Fibroblast of the aortic adventitia (primary cell): ENCODE measurements around the gene FMNL3. TPM values are rescaled to one million over a fixed set of nuclear protein-coding genes. Genes with fewer than 3 reads are reported as not detected.

Experiments used
- DNase-seq: peaks from one replicate; pipeline ENCODE4 v3.0.0-alpha.2; 2010; ENCODE audit warnings: low read depth
- H3K4me3 ChIP-seq: 2 replicates; pipeline ENCODE4 v1.5.1; 2011; ENCODE audit warnings: low read depth, mild to moderate bottlenecking, control low read depth, low read length, moderate library complexity
- total RNA-seq: library from RNA; depleted of rRNA; stranded (reverse); fragments of >200 nt; gene quantifications from 2 replicates; pipeline ENCODE4 v1.2.3, GENCODE V29; 2012; ENCODE audit warnings: low replicate concordance
- TF ChIP-seq, protein P1 (sequence below): IDR thresholded peaks from 2 replicates; pipeline ENCODE4 v1.5.1; 2011; ENCODE audit warnings: mild to moderate bottlenecking, low read length, control low read depth, inconsistent platforms; ENCODE audit not compliant: insufficient read depth

Gene FMNL3
- total RNA-seq, 1 donor, result 20.8 TPM

DNA sequence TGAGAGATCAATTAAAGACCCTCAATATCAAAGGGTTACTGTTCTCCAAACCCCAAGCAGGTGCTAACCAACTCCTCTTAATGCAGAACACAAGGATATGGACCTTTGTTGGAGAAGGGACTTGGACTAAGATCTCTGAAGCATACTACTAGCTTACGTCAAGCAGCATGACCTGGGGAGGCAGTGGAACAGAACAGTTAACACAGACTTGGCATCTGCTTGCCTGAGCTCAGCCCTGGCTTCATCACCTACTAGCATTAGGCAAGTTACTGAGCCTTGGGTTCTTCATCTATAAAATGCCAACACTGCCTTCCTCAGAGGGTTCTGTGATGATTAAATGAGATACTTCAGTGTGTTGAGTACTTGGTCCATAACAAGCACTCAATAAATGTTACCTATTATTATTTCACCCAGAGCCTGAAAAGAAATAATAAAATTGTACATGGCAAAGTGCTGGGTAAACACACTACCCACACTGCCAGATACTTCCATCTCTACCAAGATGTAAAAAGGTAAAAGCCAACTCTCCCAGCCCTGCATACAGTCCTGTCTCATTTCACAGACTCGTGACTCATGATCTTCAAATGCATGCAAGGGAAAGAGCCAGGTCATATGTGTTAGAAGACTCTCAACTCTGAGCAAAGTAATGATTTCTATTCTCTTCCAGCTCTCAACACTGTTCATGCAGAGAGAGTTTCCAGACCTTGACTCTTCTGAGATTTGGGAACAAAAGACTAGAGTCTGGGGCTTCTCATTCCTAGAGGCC is 39.7 kb downstream of the FMNL3 start:
- TF ChIP-seq, protein P1, sequence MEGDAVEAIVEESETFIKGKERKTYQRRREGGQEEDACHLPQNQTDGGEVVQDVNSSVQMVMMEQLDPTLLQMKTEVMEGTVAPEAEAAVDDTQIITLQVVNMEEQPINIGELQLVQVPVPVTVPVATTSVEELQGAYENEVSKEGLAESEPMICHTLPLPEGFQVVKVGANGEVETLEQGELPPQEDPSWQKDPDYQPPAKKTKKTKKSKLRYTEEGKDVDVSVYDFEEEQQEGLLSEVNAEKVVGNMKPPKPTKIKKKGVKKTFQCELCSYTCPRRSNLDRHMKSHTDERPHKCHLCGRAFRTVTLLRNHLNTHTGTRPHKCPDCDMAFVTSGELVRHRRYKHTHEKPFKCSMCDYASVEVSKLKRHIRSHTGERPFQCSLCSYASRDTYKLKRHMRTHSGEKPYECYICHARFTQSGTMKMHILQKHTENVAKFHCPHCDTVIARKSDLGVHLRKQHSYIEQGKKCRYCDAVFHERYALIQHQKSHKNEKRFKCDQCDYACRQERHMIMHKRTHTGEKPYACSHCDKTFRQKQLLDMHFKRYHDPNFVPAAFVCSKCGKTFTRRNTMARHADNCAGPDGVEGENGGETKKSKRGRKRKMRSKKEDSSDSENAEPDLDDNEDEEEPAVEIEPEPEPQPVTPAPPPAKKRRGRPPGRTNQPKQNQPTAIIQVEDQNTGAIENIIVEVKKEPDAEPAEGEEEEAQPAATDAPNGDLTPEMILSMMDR, result no peak
- peak; percentile 59 for DNase-seq
- H3K4me3 ChIP-seq, result no peak overlapping the region

DNA sequence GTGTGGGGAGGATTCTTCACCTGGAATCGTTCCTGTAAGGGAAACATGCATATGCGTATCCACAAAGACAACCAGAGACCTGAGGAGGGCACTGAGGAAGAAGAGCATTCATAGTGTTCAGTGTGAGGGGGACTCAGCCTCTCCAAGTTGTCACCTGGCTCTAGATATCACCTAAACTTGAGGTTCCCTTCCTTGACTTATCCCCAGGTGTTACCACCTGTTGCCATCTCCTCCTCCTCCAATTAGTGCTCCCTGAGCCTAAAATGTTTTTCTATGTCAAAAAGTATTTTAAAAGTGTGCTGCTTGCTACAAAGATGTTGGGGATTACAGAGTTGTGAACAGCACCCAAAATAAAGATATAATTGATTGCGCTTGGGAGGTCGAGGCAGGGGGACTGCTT is 41.0 kb downstream of the FMNL3 start:
- no peak overlapping the region for H3K4me3 ChIP-seq
- no peak for DNase-seq

DNA sequence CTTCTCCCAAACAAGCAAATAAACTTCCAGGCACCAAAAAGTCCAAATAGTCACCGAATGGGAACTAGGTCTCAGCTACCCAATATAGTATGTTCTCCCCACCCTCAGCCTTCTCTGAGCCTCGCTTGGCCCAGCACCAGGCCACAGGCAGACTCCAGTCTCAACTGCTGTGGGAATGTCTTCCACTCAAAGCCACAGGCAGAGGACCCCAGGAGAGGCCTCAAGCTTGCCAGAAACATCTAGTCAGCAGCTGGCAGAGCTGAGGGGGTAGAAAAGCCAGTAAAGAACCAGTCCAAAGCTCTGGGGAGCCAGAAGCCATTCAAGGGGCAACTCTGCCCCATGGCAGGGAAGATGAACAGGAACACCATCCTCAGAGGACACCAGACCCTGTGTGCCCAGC is 41.8 kb downstream of the FMNL3 start:
- no peak overlapping the region for H3K4me3 ChIP-seq
- TF ChIP-seq, protein P1, result no peak
- no peak for DNase-seq

More for the DNA sequence above, 41.0 kb downstream of the FMNL3 start:
- TF ChIP-seq, protein P1, result no peak

DNA sequence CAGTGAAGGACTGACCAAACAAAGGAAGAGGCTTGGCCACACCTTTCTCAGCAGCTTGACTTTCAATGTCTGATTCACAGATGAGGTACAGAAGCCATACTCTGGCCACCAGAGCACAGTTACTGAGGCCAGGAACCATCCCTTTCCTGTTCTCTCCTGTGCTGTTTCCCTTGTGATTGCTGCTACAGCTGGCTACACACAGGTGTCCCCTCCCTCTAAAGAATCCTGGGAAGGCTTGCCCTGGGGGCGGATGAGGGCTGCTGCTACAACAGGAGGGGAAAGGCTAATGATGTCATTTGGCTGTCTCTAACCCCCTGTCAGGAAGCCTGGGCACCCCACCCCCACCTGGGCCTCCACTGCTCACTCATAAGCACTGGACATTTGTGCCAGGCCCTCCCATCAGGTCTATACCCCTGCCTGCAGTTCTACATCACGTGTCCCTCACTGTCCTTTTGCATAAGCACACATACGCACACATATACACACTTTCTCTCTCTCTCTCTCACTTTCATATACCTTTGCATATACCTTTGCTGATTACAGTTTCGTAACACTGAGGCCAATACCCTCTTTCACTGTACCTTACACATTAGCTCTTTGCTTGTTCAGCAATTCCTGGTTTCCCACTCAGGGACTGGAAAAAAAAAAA is 42.5 kb downstream of the FMNL3 start:
- no peak for DNase-seq
- no peak overlapping the region for H3K4me3 ChIP-seq
- TF ChIP-seq, protein P1, result no peak

DNA sequence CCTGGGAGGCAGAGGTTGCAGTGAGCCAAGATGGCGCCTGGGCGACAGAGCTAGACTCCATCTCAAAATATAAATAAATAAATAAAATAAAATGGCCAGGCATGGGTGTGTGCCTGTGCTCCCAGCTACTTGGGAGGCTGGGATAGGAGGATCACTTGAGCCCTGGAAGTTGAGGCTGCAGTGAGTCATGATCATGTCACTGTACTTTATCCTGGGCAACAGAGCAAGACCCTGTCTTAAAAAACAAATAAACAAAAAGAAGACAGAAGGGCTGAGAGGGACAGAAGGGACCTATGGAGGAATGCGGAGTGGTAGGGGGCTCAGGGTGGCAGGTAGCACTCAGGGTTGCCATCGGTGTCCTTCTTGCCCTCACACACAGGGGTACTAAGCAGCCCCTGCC is 43.0 kb downstream of the FMNL3 start:
- DNase-seq, result no peak
- TF ChIP-seq, protein P1, result no peak
- H3K4me3 ChIP-seq, result no peak overlapping the region

DNA sequence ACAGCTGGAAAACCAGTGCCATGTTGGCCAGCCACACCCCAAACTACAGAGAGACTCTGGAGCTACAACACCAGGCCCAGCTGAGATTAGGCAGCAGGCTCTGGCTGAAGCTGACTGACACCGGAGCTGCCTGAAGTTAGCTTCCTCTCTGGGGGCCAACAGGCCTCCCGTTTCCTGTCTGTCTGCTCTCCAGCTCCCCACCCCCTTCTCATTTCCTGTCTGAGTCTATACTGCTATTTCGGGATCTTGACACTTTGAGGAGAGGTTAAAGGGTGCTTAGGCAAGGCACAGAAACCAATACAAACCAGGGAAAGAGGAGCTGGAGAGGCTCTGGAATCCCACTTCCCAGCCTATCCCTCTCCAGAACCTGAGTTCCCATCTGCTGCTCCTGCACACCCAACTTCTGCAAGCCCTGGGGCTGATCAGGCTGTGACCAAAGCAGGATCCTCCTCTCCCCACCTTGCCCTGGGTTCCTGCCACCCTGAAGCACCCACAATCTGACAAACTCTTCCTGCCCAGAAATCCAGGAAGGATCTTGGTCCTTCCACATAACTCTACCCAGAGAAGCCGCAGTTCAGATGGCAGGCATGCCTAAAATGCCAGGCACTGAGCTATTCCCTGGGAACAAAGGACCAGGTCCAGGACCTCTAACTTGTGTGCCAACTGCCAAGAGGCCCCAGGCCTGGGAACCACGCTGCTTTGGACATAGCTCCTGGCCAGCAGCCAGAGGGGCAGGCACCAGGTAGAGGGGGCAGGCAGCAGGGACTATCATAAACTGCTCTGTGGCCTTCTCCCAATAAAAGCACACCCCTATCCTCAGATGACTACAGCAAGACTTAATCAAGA is 44.0 kb downstream of the FMNL3 start:
- TF ChIP-seq, protein P1, result no peak
- H3K4me3 ChIP-seq, result no peak overlapping the region
- peak; percentile 81 for DNase-seq
